Cardiac fibroblast (primary cell): ENCODE measurements around the gene DPYSL4.

Experiments
- DNase-seq, 2 donors: peaks; one replicate each; pipeline versions ENCODE4 v3.0.0 to v3.0.0-alpha.2; 2010; ENCODE audit warnings: low read depth in 2 of 2
- H3K4me3 ChIP-seq, 2 donors: replicated peaks in 1 of 2; 1 replicate in 1 of 2; 2 replicates in 1 of 2; pipeline ENCODE4 v1.5.1; 2011; ENCODE audit warnings: low read depth in 2 of 2, low read length in 2 of 2, mild to moderate bottlenecking in 2 of 2, moderate library complexity in 1 of 2
- CTCF ChIP-seq: IDR thresholded peaks from one replicate; pipeline ENCODE4 v1.5.1; 2011; ENCODE audit warnings: low read depth, mild to moderate bottlenecking, low read length, inconsistent platforms

DPYSL4 gene

DNA sequence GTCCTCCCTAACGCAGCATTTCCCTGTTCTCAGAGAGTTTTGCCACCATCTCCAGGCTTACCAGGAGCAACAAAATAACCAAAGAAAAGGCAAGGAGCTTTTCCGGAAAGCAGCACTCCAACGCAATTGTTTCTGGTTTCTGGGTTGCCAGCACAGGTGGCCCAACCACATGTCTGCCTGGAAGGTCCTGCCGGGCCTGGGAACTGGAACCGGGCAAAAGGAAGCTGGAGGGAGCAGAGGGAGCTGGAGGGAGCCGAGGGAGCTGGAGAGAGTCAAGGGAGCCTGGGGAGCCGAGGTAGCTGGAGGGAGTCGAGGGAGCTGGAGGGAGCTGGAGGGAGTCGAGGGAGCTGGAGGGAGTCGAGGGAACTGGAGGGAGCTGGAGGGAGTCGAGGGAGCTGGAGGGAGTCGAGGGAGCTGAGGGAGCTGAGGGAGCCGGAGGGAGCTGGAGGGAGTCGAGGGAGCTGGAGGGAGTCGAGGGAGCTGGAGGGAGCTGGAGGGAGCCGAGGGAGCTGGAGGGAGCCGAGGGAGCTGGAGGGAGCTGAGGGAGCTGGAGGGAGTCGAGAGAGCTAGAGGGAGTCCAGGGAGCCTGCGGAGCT is 66.4 kb downstream of the DPYSL4 start:
- H3K4me3 ChIP-seq = no peak overlapping the region
- TF ChIP-seq CTCF = no peak
- DNase-seq = no peak

DNA sequence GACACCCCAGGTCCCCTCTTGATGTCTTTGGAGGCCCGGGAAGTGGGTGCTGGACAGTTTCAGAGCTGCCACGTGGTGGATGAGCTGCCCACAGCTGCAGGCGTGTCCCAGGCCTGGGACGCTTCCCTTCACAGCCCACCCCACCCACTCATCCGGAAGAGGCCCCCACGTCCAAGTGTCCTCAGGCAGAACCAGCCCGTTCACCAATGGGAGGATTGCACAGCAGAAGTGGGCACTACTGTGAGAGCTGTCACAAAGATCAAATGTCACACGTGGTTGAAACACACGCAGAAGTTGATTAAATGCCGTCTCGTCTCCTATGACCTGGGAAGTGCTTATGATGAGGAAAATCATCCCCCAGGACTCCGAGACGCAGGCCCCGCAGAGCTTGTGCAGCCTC is 68.1 kb downstream of the DPYSL4 start:
- no peak for DNase-seq
- TF ChIP-seq CTCF = no peak
- no peak overlapping the region for H3K4me3 ChIP-seq
